GM19452 (cell line): ENCODE data around the gene USP53.
"Not testable (repeated sequence)": the region's sequence is repeated elsewhere in the genome, so short reads cannot be mapped to it uniquely, and the experiment has no call there.

Experiments
- ATAC-seq: cut with Tn5 transposase; IDR thresholded peaks from one replicate; pipeline ENCODE4 v1.9.1; 2021; ENCODE audit not compliant: unreplicated experiment

The USP53 gene

GRCh38 chr4:119313237-119313636 lies 100.7 kb downstream of the USP53 start:
- ATAC-seq: no peak

GRCh38 chr4:119314356-119314755 lies 101.8 kb downstream of the USP53 start:
- no peak for ATAC-seq

- no peak for ATAC-seq
Observed at GRCh38 chr4:119315036-119315435, 102.5 kb downstream of the USP53 start.

- ATAC-seq: no peak
Observed at GRCh38 chr4:119317990-119318389, 105.5 kb downstream of the USP53 start.

- no peak for ATAC-seq
Observed at GRCh38 chr4:119321921-119322687, 109.6 kb downstream of the USP53 start, which contains the start of gene FABP2. TSS of gene FABP2 (minus strand) at chr4:119322138. CDS start at chr4:119322102, 36 bp downstream.

GRCh38 chr4:119328695-119329094 lies 116.2 kb downstream of the USP53 start:
- no peak for ATAC-seq

- no peak for ATAC-seq
Observed at GRCh38 chr4:119329835-119330620, 117.5 kb downstream of the USP53 start.

GRCh38 chr4:119336332-119336979 lies 123.9 kb downstream of the USP53 start:
- not testable (repeated sequence) for ATAC-seq

- no peak for ATAC-seq
Observed at GRCh38 chr4:119337010-119337409, 124.5 kb downstream of the USP53 start.

- not testable (repeated sequence) for ATAC-seq
Observed at GRCh38 chr4:119339895-119340294, 127.4 kb downstream of the USP53 start.

- not testable (repeated sequence) for ATAC-seq
Observed at GRCh38 chr4:119343293-119343692, 130.8 kb downstream of the USP53 start.
